GM18867 (cell line): ENCODE results near the gene XRRA1.
"Not testable (repeated sequence)": the region's sequence is repeated elsewhere in the genome, so short reads cannot be mapped to it uniquely, and the experiment has no call there.

Source experiments
- ATAC-seq: cut with Tn5 transposase; IDR thresholded peaks from one replicate; pipeline ENCODE4 v1.9.1; 2021; ENCODE audit warnings: mild to moderate bottlenecking, moderate library complexity; ENCODE audit not compliant: unreplicated experiment

XRRA1 gene

DNA sequence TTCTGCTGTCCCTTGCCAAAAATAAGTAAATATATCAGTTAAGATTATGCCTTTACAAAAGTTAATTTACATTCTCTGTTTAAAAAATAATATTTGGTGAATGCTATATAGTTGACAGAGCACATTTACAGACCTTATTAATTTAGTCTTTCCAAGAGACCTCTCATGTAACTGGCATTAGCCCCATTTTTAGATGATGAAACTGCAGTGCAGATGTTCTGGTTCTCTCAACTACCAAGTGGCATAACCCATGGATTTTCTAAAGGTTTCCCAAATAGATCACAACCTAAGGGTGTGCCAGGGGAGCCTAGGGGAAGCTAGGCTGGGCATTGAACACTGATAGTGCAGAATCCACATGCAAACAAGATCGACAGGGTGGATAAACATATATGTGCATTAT lies 111.7 kb downstream of the XRRA1 start:
- ATAC-seq, result no peak

DNA sequence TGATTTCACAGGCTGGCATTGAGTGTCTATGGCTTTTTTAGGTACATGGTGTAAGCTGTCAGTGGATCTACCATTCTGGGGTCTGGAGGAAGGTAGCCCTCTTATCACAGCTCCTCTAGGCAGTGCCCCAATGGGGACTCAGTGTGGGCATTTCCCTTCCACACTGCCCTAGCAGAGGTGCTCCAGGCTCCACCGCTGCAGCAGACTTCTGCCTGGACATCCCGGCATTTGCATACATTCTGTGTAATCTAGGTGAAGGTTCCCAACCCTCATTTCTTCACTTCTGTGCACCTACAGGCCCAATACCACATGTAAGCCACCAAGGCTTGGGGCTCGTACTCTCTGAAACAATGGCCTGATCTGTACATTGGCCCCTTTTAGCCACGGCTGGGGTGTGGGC lies 122.0 kb downstream of the XRRA1 start:
- ATAC-seq, result no peak

DNA sequence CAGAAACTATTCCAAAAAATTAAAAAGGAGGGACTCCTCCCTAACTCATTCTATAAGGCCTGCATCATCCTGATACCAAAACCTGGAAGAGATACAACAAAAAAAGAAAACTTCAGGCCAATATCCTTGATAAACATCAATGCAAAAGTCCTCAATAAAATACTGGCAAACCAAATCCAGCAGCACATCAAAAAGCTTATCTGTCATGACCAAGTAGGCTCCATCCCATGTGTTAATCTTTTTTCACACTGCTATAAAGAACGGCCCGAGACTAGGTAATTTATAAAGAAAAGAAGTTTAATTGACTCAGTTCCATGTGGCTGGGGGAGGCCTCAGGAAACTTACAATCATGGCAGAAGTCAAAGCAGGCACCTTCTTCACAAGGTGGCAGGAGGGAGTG lies 123.3 kb downstream of the XRRA1 start:
- not testable (repeated sequence) for ATAC-seq

DNA sequence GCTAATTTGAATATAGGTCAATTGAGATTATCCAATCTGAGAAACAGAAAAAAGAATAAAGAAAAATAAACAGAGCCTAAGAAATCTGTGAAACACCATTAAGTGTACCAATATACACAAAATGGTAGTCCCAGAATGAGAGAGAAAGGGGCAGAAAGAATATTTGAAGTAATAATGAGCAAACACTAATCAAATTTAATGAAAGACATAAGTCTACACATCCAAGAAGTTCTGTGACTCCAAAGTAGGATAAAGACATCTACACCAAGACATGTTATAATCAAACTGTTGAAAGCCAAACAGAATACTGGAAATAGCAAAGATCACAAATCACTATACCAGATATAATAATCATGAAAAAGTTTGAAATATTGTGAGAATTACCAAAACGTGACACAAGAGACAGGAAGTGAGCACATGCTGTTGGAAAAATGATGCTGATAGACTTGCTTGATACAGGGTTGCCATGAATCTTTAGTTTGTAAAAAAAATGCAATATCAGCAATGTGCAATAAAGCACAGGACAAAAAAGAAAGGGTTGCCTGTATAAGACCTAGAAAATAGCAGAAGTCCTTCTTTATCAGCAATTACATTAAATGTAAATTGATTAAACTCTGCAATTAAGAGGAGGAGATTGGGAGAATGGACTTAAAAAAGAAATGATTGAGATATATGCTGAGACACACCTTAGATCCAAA lies 124.5 kb downstream of the XRRA1 start:
- ATAC-seq, result no peak

DNA sequence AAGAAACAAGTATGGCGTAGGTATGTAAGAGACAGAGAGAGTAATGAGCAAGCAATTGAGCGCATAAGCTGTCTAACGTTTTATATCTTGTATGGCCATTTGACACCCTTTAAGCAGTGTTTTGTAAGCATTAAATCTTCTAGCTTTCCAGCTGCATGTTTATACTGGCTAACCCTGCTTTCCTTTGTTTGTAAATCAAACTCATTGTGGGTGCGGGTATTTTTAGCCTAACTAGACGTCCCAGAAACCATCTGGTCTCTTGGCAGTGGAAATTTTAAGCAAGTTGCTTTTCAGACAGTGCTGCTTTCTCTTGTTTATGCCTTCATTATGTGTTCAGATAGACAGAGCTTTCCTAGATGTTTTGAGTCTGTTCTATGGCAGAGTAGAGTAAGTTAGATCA lies 126.7 kb downstream of the XRRA1 start:
- no peak for ATAC-seq

DNA sequence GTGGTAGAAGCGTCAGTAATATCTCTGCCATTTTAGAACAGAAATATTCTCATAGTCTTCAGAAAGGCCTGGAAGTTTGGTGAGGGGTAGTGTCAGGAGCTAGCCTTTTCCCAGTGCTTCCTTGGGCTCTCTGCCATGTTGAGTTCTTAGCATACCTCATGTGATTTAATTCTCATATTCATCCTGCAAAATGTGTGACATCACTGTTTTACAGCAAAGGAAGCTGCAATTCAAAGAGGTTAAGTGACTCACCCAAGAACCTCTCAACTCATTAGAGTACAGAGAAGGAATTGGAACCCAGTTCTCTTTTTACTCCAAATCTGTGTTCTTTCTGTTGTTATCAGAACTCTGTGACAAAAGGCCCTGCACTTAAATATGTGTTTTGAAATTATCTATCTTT lies 128.1 kb downstream of the XRRA1 start:
- ATAC-seq, result no peak

DNA sequence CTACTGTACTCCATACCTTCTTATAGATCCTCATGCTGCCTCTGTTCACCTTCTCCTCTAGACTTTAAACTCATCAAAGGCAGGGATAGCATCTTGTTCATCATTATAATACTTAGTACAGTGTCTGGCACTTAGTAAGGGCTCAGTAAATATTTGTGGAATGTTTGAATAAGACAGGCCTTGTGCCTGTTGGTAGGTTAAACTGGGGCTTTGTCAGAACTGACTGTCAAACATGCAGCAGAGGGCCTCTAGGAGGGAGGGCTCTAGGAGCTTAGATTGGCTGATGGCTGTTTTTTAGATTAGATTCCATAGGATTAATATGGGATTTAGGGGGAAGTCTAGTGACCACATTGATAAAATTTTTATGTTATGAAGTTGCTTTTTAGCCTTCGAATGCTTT lies 129.5 kb downstream of the XRRA1 start:
- no peak for ATAC-seq

DNA sequence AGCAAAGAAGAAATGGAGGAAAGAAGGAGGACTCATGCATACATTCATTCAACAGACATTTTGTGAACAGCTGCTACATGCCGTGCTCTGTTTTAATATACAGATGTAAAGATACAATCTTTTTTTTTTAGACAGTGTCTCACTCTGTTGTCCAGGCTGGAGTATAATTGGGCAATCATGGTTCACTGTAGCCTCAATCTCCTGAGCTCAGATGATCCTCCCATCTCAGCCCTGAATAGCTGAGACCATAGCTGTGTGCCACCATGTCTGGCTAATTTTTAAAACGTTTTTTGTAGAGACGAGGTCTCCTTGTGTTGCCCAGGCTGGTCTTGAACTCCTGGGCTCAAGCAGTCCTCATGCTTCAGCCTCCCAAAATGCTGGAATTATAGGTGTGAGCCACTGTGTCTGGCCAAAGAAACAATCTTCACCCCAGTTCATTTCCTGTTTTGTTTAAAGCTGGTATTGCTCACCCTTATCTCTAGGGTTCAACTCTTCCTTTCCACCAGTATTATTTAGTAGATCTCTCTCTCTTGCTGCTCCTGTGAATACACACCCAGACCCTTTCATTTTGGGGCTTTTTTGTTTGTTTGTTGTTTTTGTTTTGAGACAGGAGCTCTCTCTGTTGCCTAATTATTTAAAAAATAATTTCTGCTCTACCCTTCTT lies 130.5 kb downstream of the XRRA1 start:
- ATAC-seq, result no peak

DNA sequence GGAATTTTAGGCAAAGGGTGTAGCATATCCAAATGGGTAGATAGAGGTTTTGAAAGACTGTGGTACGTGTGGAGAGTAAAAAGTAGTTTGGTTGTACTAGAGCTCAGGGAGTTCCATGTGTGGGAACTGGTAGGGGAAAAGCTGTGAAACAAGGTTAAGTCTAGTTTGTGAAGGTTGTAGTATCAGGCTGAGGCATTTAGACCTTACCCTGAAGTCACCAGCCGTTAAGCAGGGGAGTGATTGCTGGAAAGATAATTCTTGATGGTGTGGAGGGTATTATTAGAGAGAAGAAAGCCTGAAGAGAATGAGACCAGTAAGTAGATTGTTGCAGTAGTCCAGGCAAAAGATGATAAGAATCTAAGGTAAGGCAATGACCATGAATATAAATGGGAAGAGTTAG lies 132.2 kb downstream of the XRRA1 start:
- ATAC-seq, result no peak

DNA sequence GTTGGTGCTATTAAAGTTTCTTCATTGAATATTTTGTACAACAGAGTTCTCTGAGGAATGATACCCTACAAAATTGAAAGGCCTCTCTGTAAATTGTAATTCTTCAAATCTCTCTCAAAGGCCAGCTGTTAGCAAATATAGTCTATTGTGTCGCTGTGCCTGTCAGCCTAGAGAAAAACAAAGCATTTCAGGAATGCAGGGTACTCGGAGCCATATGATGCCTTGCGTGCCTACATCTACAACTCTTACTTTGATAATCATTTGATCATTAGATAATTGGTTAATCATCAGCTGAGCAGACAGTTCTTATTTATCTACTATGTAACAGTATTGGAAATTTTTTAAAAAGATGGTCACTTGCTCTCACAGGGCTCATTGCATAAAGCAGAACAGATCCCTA lies 132.9 kb downstream of the XRRA1 start:
- no peak for ATAC-seq

DNA sequence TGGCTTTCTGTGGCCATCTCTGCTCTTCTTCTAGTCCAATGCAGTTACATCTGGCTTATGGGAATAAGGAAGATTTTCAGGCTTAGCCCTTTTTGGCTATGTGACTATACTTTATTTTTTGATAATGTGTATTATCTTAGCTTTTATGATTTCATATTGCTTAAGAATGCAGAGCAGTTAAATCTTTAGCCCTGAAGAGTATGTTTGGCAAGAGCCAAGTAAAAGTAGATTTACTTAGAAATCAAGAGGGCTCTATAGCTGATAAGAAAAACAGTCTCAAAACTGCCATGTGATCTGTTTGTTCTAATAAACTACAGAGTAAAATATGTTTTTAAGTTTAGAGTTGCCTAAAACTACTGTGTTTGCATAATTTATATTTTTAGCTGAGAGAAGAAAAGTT lies 139.1 kb downstream of the XRRA1 start:
- ATAC-seq, result no peak

DNA sequence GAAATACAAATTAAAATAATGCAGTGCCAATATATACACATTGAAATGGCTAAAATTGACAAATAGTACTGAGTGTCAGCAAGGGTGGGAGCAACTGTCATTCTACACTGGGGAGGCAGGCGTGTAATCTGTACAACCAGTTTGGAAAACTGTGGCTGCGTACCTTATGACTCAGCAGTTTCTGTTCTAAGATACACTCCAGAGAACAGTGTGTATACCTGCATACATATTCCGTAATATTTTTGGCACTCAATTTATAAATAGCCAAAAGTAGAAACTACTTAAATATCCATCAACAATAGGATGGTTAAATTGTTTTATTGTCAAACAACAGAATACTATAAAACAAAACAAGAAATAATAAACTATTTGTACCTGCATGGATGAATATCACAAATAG lies 142.6 kb downstream of the XRRA1 start:
- no peak for ATAC-seq

DNA sequence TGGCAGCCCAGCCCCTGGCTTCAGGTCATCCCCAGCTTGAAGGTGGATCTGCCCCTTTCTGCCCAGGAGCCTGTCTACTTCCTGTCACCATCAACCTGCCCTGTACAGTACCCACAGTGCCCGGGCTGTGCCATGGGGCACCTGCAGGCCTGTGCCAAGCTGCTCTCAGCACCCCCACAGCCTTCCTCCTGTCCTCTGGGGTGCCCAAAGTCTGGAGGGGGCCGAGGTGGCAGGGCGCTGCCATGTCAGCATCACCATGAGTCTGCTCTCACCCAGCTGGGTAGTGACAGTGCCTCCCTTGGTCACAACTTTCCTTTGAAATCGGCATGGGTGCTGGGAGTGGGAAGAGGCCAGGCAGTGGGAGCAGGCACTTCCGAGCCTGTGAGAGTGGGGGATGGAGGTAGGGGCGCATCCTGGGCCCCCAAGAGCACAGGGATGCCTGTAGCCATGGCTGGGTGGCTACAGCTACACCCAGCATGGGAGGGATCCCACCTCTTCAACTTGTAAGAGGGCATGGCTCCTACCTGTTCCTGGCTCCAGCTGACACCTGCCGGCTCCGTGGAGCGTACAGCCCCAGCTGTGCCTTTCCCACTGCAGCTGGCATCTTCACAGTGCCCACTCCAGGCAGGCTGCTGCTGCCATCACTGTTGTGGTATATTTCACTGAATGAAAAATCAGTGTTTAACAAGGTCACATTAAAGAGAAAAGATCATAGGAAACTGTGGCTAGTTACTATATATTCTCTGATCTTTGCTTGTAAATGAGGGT lies 157.4 kb downstream of the XRRA1 start:
- ATAC-seq, result no peak
